Measurements from ENCODE around the gene DENND1B.

DENND1B gene

DNA sequence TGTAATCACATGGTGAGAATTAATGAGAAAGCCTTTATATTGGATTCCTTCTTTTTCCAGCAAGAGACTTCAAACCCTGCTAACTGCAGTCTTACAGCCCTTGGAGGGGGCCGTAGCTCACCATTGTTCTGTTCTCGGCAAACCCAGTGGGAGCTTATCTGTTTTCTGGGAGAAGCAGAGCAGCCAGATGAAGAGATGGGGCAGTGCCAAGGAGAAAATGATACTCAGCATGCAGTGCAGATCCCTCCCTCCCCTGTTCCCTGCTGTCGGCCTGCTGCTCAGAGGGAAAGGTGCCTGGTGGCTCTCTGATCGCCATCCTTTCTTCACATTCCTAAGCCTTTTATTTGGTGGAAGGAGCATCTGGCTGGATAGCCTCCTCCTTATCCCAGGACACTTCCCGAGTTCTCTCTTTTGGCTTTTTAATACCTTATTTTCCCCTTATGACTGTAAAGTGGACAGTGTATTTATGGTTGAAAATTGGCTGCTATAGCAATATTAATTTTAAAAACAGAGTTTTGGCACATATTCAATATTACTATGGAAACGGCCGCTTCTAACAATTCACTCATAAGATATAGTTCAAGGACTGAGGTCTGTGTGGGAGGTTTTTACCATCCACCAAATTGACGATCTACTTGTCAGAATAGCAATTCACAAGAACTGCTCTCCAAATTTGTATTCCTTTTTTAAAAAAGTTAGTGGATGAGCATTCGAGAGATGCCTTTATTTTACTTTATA lies 303.9 kb downstream of the DENND1B start:
- DNase-seq (ENCODE audit: extremely low read depth, low read depth), result no peak

DNA sequence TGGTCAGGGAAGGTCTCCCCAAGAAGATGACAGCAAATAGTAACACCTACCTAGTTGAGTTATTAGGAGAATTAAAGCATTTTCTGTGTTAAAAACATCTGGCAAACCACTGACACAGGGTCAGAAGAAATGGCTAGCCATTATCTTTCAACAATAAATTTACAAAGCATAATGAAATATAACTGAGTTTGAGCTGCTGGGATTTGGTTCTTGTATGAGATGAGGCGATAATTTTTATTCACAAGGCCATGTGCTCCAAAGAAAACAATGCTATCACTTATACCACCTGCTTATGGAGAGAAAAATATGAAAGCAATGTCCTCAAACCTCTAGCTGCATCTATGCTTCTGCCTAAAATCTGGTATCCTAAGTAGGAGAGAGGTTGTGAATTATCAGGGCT lies 304.9 kb downstream of the DENND1B start:
- no peak for DNase-seq (ENCODE audit: extremely low read depth, low read depth)
- TF ChIP-seq, protein P1, sequence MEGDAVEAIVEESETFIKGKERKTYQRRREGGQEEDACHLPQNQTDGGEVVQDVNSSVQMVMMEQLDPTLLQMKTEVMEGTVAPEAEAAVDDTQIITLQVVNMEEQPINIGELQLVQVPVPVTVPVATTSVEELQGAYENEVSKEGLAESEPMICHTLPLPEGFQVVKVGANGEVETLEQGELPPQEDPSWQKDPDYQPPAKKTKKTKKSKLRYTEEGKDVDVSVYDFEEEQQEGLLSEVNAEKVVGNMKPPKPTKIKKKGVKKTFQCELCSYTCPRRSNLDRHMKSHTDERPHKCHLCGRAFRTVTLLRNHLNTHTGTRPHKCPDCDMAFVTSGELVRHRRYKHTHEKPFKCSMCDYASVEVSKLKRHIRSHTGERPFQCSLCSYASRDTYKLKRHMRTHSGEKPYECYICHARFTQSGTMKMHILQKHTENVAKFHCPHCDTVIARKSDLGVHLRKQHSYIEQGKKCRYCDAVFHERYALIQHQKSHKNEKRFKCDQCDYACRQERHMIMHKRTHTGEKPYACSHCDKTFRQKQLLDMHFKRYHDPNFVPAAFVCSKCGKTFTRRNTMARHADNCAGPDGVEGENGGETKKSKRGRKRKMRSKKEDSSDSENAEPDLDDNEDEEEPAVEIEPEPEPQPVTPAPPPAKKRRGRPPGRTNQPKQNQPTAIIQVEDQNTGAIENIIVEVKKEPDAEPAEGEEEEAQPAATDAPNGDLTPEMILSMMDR (IDR thresholded peaks at IDR 0.05; ENCODE audit: low read depth, low read length), result no peak

More for the DNA sequence above, 303.9 kb downstream of the DENND1B start:
- TF ChIP-seq, protein P1 (IDR thresholded peaks at IDR 0.05; ENCODE audit: low read depth, low read length), result no peak

GRCh38 chr1:197469620-197470210 lies 305.6 kb downstream of the DENND1B start:
- DNase-seq (ENCODE audit: extremely low read depth, low read depth), result no peak
- TF ChIP-seq, protein P1 (IDR thresholded peaks at IDR 0.05; ENCODE audit: low read depth, low read length), result no peak

DNA sequence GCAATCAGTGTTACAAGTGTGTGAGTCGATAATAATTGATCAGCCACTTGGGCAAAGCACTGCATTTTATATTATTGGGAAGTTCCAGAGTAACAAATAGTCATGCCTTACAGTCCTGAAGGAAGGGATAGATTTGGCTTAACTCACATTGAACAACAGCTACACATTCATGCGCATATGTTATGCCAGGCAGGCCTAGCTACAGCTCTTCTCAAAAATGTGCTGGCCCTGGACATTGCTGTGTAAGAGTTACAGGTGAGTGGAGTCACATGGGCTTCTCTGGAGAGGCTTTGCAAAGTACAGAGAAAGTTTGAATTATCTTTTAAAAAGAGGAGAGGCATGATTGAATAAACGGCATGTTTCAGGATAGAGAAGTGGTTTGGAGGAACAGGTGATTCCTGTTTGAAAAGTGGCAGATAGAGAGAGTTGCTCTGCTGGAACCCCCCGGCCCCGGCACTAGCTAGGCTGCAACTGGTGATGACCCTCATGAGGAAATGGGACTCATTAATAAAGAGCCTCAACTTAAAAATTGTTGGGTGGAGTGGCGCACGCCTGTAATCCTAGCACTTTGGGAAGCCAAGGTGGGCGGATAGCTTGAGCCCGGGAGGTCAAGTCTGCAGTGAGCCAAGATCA lies 306.6 kb downstream of the DENND1B start:
- TF ChIP-seq, protein P1 (IDR thresholded peaks at IDR 0.05; ENCODE audit: low read depth, low read length), result no peak

DNA sequence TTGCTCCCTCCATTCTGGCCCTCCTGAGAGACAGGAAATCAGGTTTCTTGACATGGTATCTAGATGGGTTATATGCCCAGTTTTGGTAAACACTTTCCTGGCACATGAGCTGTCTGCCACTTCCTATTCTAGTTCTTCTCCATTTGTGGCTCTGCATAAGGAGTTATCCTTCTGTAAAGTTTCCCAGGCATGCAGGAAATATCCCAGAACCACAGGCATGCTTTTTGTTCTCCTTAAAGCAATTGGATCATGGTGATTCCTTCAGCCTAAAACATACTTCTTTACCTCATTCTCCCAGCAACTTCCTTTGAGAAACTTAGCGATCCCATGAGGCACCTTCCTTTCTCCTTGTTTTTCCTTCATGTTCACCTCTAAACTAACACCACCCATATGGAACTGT lies 307.4 kb downstream of the DENND1B start:
- no peak for DNase-seq (ENCODE audit: extremely low read depth, low read depth)
- TF ChIP-seq, protein P1 (IDR thresholded peaks at IDR 0.05; ENCODE audit: low read depth, low read length), result no peak

More for the DNA sequence above, 306.6 kb downstream of the DENND1B start:
- no peak for DNase-seq (ENCODE audit: extremely low read depth, low read depth)

- DNase-seq (ENCODE audit: extremely low read depth, low read depth), result no peak
Measured at GRCh38 chr1:197466813-197467212, 308.5 kb downstream of the DENND1B start.

More at GRCh38 chr1:197466813-197467212, 308.5 kb downstream of the DENND1B start:
- TF ChIP-seq, protein P1 (IDR thresholded peaks at IDR 0.05; ENCODE audit: low read depth, low read length), result no peak

All from AG09319 (cell line).